Liver (tissue), 9 donors: ENCODE data around the gene NPAS2. TPM values are rescaled to one million over a fixed set of nuclear protein-coding genes. Genes with fewer than 3 reads are reported as not detected.

ENCODE experiments used
- DNase-seq: peaks from one replicate; pipeline ENCODE4 v3.0.0-alpha.2; 2017; ENCODE audit warnings: low spot score
- H3K27ac ChIP-seq, 2 donors: one replicate each; pipeline ENCODE4 v1.7.0; 2013; ENCODE audit warnings: inconsistent platforms in 2 of 2, low read length in 2 of 2, control low read depth in 1 of 2, low read depth in 1 of 2, mild to moderate bottlenecking in 1 of 2
- H3K27me3 ChIP-seq, 4 donors: one replicate each; pipeline versions ENCODE4 v1.6.1 to v1.7.0; 2013; ENCODE audit warnings: low read length in 3 of 4, inconsistent platforms in 1 of 4, mild to moderate bottlenecking in 1 of 4, moderate library complexity in 1 of 4; ENCODE audit not compliant: control insufficient read depth in 4 of 4, insufficient read depth in 4 of 4
- H3K36me3 ChIP-seq, 4 donors: one replicate each; pipeline versions ENCODE4 v1.6.1 to v1.7.0; 2013; ENCODE audit warnings: low read length in 3 of 4, mild to moderate bottlenecking in 3 of 4, low read depth in 1 of 4, moderate library complexity in 1 of 4; ENCODE audit not compliant: control insufficient read depth in 4 of 4, insufficient read depth in 3 of 4
- H3K4me1 ChIP-seq, 4 donors: one replicate each; pipeline versions ENCODE4 v1.6.1 to v1.7.0; 2013; ENCODE audit warnings: low read length in 3 of 4, mild to moderate bottlenecking in 3 of 4, moderate library complexity in 1 of 4; ENCODE audit not compliant: control insufficient read depth in 4 of 4, insufficient read depth in 4 of 4
- H3K4me3 ChIP-seq, 3 donors: one replicate each; pipeline versions ENCODE4 v1.6.1 to v1.7.0; 2013; ENCODE audit warnings: low read length in 3 of 3, control low read depth in 1 of 3, low read depth in 1 of 3, mild to moderate bottlenecking in 1 of 3
- H3K9ac ChIP-seq, 2 donors: one replicate each; pipeline ENCODE4 v1.7.0; 2013; ENCODE audit warnings: low read length in 2 of 2, mild to moderate bottlenecking in 2 of 2, moderate library complexity in 2 of 2, control low read depth in 1 of 2, low read depth in 1 of 2
- H3K9me3 ChIP-seq, 4 donors: one replicate each; pipeline versions ENCODE4 v1.6.1 to v1.7.0; 2013; ENCODE audit warnings: low read length in 3 of 4; ENCODE audit not compliant: control insufficient read depth in 4 of 4
- ATF3 ChIP-seq: IDR thresholded peaks from 2 replicates; pipeline ENCODE4 v1.6.1; 2016; ENCODE audit warnings: antibody characterized with exemption
- CTCF ChIP-seq: fragments of 150-350 bp; IDR thresholded peaks from 2 replicates; pipeline ENCODE4 v1.5.1; 2017; ENCODE audit warnings: improper control_type of control experiment, low read depth, low read length; ENCODE audit not compliant: missing input control
- EGR1 ChIP-seq, 2 donors: IDR thresholded peaks; 2 replicates each; pipeline ENCODE4 v1.6.1; 2016 to 2018; ENCODE audit warnings: antibody characterized with exemption in 2 of 2, low read depth in 2 of 2
- FOXA1 ChIP-seq: IDR thresholded peaks from 2 replicates; pipeline ENCODE4 v1.6.1; 2016; ENCODE audit warnings: antibody characterized with exemption
- FOXA2 ChIP-seq: IDR thresholded peaks from 2 replicates; pipeline ENCODE4 v1.6.1; 2016; ENCODE audit warnings: antibody characterized with exemption
- GABPA ChIP-seq, 2 donors: IDR thresholded peaks in 1 of 2; conservative IDR thresholded peaks in 1 of 2; 2 replicates each; pipeline ENCODE4 v1.6.1; 2016; ENCODE audit warnings: antibody characterized with exemption in 2 of 2, mild to moderate bottlenecking in 1 of 2, moderate library complexity in 1 of 2
- HNF4A ChIP-seq, 2 donors: conservative IDR thresholded peaks; 2 replicates each; pipeline ENCODE4 v1.6.1; 2016; ENCODE audit warnings: antibody characterized with exemption in 2 of 2, mild to moderate bottlenecking in 2 of 2
- HNF4G ChIP-seq: IDR thresholded peaks from 2 replicates; pipeline ENCODE4 v1.6.1; 2016; ENCODE audit warnings: antibody characterized with exemption
- JUND ChIP-seq, 2 donors: IDR thresholded peaks; 2 replicates each; pipeline ENCODE4 v1.6.1; 2016; ENCODE audit warnings: antibody characterized with exemption in 2 of 2
- MAX ChIP-seq: IDR thresholded peaks from 2 replicates; pipeline ENCODE4 v1.6.1; 2016; ENCODE audit warnings: antibody characterized with exemption
- NR2F2 ChIP-seq: IDR thresholded peaks from 2 replicates; pipeline ENCODE4 v1.6.1; 2016; ENCODE audit warnings: antibody characterized with exemption
- RAD21 ChIP-seq, 2 donors: IDR thresholded peaks; 2 replicates each; pipeline ENCODE4 v1.6.1; 2016; ENCODE audit warnings: antibody characterized with exemption in 2 of 2, mild to moderate bottlenecking in 2 of 2
- REST ChIP-seq: IDR thresholded peaks from 2 replicates; pipeline ENCODE4 v1.6.1; 2016; ENCODE audit warnings: antibody characterized with exemption, mild to moderate bottlenecking
- RXRA ChIP-seq, 2 donors: IDR thresholded peaks; 2 replicates each; pipeline ENCODE4 v1.6.1; 2017 to 2018; ENCODE audit warnings: antibody characterized with exemption in 2 of 2, mild to moderate bottlenecking in 1 of 2
- SP1 ChIP-seq: IDR thresholded peaks from 2 replicates; pipeline ENCODE4 v1.6.1; 2018; ENCODE audit warnings: antibody characterized with exemption, mild to moderate bottlenecking
- TAF1 ChIP-seq: conservative IDR thresholded peaks from 2 replicates; pipeline ENCODE4 v1.6.1; 2016; ENCODE audit warnings: antibody characterized with exemption, mild to moderate bottlenecking
- YY1 ChIP-seq: IDR thresholded peaks from 2 replicates; pipeline ENCODE4 v1.6.1; 2016; ENCODE audit warnings: antibody characterized with exemption, mild to moderate bottlenecking
- ZBTB33 ChIP-seq: IDR thresholded peaks from 2 replicates; pipeline ENCODE4 v1.6.1; 2016; ENCODE audit warnings: antibody characterized with exemption
- WGBS: extraction: QIAGEN DNeasy Blood & Tissue Kit; methylation state at CpG from one replicate; pipeline ENCODE4 v1.1.7; 2013; 5-methylcytosine and 5-hydroxymethylcytosine counted together
- polyA plus RNA-seq, 2 donors: library from polyadenylated mRNA; stranded (reverse) in 1 of 2; unstranded in 1 of 2; fragments of 200-250 nt in 1 of 2; fragments of >200 nt in 1 of 2; fragmentation: Nextera tagmentation in 1 of 2; extraction: Ambion mirVana in 1 of 2; gene quantifications; one replicate each; pipeline versions ENCODE4 v1.2.1 to v1.2.3, GENCODE V29; 2013 to 2015
- total RNA-seq, 2 donors: library from RNA; depleted of rRNA; stranded (reverse); fragments of >200 nt; gene quantifications; one replicate each; pipeline ENCODE4 v1.2.3, GENCODE V29; 2014
- donor health status: healthy.
- donor health status: healthy.
- donor health status: healthy.
- donor health status: healthy.
- donor health status: healthy.

NPAS2 gene
- total and polyA plus RNA-seq, 4 donors = 0.33 to 24.3 (median 6.6) TPM

GRCh38 chr2:100834221-100834620 lies 14.3 kb downstream of the NPAS2 start:
- Histone ChIP-seq H3K9me3 (no peaks in the 10 kb centered on the region), H3K9ac (no peak overlapping the region), H3K27me3 (no peaks in the 10 kb centered on the region), H3K4me3 (no peak overlapping the region), H3K36me3 (no peaks in the 10 kb centered on the region), H3K27ac (no peak overlapping the region), H3K4me1 (peaks cover 0 to 30% (median 25%) of the 10 kb centered on the region in 4 donors)
- TF ChIP-seq EGR1 (IDR thresholded peaks at IDR 0.05; ENCODE audit: low read depth in 2 of 2) (no peak), JUND (IDR thresholded peaks at IDR 0.05) (no peak), CTCF (no peak), YY1 (no peak), RXRA (IDR thresholded peaks at IDR 0.05) (no peak), REST (no peak), NR2F2 (no peak), HNF4G (no peak), ATF3 (no peak), SP1 (no peak), MAX (no peak), RAD21 (IDR thresholded peaks at IDR 0.05) (no peak), TAF1 (no peak), FOXA2 (no peak), HNF4A (conservative IDR thresholded peaks at IDR 0.05) (no peak), FOXA1 (no peak), ZBTB33 (no peak), GABPA (IDR thresholded peaks at IDR 0.05 in 1 of 2, conservative IDR thresholded peaks at IDR 0.05 in 1 of 2) (no peak)
- WGBS = 89% methylated on average over 10 of the region's 10 CpGs
- no peak for DNase-seq
